EL (cell line): ENCODE measurements around the gene CMTM6.
"Not testable (repeated sequence)": the region's sequence is repeated elsewhere in the genome, so short reads cannot be mapped to it uniquely, and the experiment has no call there.

ENCODE experiments used
- DNase-seq: peaks from one replicate; pipeline ENCODE4 v3.0.0-alpha.2; 2016

CMTM6 gene, protein sequence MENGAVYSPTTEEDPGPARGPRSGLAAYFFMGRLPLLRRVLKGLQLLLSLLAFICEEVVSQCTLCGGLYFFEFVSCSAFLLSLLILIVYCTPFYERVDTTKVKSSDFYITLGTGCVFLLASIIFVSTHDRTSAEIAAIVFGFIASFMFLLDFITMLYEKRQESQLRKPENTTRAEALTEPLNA

DNA sequence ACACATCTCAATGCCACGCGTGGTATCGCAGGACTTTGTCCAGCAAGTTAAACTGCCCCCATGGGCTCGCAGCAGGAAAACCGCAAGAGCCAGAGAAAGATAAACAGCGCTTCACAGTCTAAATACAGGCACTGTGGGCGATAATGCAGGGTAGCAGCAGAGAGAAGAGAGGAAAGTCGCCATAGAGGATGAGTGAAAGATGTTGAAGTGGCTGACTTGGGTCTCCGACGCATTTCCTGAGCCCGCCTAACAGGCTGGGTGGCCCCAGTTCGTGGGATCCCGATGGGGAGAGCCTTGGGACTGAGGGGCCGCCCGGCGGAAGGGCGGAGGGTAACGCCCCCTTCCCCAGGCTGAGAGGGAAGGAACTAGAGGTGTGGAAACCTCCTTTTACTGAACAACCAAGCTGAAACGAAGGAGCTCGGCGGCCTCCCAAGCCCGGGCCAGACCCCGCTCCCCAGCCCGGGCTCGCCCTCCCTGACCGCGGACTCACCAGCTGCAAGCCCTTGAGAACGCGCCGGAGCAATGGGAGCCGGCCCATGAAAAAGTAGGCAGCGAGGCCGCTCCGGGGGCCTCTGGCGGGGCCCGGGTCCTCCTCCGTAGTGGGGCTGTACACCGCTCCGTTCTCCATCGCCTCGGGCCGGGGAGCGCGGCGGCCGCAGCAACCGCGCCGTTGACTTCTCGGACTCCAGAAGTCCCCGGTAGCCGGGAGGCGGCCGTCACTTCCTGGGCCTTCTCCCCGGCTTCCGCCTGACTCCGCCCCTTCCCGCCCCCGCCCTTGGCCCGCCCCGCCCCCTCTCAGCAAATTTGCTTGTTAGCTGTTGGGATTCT, at the start of gene CMTM6:
Gene CMTM6, minus strand, starts transcription at position 735 of the 828 bp plus-strand sequence. Its CDS starts 107 bp downstream, at position 628.
- peak; percentile 82 for DNase-seq

DNA sequence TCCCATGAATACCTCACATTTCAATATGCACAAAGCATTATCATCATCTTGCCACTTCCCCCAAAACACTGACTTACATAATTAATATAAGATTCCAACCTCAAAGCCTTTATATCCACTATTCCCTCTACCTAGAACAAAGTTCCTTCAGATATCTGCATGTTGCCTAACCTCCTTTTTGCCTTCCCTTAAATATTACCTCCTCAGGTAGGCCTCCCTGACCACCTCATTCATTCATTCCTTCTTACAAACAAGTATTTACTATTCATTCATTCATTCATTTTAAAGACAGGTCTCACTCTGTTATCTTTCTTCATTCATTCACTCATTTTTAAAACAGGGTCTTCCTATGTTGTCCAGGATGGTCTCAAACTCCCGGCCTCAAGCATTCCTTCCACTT, 49.4 kb upstream of the CMTM6 start:
- DNase-seq: no peak

DNA sequence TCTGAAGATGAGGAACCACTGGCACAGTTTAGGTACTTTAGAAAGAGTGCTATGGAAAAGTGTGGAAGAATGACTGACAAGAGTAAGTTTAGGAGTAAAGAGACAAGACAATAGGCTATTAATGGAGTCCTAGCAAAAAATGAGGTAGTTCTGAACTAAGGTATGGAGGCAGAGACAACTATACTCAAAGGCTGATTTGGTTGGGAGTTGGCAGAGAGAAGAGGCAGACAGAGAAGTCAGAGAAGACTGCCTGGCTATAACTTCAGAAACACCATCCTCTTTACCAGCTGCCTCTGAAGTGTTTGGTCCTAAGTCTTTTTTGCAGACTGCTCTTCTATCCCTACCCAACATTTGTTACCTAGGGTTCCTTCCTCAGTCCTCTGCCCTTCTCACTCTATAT, 48.8 kb upstream of the CMTM6 start:
- no peak for DNase-seq

DNA sequence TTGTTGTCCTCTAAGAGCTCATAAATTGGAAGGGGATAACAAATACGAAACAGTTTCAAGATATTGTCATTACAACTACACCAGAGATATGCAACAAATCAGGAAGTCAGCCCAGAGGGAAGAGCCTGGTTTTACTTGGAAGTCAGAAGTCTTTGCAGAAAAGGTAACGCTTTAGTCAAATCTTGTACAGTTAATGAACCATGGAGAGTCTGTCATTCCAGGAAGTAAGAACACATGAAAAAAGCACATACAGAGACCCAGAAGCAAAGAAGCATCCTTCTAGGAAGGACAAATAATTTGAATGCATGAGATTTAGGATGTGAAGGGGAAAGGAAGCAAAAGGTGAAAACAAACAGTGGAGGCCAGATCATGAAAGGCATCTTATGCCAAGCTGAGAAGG, 48.4 kb upstream of the CMTM6 start:
- no peak for DNase-seq

DNA sequence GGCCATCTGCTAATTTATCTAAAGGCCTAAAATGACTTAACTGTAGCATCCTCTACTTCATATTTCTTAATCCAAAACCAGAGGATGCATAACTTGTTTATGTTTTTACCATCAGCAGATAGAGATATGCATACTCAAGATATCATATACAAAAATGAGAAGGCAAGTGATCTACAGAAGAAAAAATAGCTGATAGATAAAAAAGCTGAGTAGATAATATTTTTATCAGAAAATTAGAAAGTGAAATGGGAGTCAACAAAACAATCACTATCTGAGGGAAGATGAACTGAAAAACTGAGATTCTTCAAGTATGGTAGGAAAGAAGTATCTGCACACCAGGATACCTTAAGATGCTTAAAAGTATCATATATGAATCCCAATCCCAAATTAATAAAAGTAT, 42.7 kb upstream of the CMTM6 start:
- no peak for DNase-seq

DNA sequence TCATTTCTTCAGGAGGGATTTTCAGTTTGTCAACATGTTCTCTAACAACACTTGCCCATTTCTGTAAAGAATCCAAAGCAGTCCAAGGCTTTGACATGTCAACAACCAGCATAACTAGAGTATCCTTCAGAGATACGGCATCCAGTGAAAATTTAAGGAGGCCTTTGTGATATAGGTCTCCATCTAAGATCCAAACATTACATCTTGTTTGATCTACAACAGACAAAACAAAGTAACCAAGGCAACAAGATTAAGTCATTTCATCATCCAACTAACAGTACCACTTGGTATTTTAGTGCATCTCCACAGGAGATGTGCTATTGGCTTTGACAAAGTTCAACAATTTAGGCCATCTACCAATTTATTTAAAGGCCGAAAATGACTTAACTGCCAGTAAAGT, 42.2 kb upstream of the CMTM6 start:
- no peak for DNase-seq

DNA sequence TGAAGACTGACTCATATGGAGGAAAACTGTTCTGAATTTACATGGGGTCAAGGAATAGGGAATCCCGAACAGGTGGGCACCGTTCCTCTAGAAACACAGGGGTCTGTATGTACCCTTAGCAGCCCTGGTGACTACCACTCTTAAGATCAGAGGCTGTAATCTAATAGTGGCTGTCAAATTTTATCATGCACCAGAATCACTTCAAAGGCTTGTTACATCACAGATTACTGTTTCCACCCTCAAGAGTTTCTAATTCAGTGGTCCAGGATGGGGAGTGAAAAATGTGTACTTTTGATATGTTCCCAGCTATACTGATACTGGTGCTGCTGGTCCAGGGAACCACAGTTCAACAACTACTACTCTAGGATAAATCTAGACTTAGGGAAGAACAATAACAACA, 40.2 kb upstream of the CMTM6 start:
- no peak for DNase-seq

DNA sequence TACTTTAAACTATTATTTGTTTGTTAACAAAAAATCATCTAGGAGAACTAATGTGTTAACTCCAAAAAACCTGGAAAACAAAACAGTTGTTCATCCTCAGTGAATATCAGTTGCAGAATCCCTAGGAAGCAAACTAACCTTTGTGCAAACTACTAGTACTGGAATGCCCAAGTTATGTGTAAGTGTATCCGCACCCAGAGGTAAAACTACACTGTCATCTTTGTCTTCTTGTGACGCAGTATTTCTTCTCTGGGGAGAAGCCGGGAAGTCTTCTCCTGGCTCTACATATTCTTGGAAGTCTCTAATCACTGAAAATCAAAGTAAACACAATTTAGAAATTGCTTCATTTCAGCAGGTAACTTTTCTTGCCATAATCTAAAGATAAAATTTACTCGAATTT, 38.2 kb upstream of the CMTM6 start:
- no peak for DNase-seq

DNA sequence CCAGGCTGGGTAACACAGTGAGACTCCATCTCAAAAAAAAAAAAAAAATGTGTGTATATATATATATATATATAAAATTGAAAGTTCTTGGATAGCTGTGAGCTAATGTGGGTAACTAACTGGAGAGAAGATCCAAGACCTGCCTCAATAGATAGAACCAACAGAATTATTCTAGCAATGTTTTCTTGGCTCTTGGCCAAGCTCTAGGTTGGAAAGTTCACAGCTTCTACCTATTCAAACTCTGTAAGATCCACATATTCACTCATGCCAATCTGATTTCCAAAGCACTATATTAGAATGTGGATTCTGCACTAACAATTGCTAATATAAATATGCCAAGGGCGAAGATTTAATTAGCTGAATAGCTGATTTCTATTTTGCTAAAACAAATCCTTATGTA, 29.8 kb upstream of the CMTM6 start:
- no peak for DNase-seq

DNA sequence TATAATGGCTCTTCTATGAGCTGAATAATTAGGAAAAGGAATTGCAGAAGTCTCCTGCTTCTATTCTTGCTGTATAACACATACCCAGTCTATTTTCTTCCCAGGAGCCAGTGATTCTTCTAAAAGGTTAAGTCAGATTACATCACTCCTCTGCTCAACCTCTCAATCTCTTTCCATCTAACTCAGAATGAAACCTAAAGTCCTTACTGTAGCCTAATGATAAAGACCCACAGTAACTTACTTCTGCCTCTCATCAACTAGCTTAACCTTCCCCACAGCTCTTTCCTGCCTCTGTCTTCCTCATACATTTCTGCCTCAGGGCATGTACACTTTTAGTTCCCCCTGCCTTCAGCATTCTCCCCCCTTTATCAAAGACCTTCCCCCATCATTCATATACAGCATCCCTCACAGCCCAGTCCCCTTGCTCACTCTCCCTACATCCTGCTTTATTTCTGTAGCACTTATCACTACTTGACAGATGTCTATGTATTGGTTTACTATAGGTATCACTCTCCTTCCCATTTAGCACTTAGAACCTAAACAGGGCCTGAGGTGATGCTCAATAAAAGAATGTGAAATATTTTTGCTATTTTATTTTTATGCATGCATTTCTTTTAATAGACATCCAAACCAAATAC, 28.5 kb upstream of the CMTM6 start:
- DNase-seq: peak; percentile 28

DNA sequence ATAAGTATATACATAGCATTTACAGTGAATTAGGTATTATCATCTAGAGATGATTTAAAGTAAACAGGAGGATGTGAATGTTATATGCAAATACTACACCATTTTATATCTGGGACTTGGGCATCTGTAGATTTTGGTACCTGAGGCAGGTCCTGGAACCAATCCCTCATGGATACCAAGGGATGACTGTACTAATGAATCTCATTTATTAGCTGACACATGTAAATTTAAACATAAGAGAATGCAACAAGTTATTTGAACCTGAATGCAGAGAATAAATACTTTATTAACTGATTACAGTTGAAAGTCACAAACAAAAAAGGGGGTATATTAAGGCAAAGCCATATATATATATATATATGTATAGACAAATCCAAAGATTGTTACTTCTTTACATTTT, 23.1 kb upstream of the CMTM6 start:
- no peak for DNase-seq

DNA sequence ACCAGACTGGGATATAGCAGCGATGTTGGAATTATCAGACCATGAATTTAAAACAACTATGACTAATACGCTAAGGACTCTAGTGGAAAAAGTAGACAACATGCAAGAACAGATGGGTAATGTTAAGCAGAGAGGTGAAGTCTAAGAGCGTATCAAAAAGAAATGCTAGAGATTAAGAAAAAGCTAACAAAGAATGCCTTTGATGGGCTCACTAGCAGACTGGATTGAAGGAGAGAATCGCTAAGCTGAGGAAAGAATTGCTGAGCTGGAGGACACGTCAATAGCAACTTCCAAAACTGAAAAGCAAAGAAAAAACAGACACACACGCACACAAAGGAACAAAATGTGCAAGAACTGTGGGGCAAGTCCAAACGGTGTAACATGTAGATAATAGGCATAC, 20.0 kb upstream of the CMTM6 start:
- no peak for DNase-seq

DNA sequence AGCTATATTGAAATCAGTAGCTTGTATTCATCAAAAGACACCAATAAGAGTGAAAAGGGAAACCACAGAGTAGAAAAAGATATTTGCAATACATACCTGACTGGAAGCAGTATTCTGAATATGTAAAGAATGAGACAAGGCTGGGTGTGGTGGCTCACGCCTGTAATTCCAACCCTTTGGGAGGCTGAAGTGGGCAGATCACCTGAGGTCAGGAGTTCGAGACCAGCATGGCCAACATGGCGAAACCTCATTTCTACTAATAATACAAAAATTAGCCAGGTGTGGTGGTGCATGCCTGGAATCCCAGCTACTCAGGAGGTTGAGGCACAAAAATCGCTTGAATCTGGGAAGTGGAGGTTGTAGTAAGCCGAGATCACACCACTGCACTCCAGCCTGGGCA, 16.3 kb upstream of the CMTM6 start:
- DNase-seq: not testable (repeated sequence)

DNA sequence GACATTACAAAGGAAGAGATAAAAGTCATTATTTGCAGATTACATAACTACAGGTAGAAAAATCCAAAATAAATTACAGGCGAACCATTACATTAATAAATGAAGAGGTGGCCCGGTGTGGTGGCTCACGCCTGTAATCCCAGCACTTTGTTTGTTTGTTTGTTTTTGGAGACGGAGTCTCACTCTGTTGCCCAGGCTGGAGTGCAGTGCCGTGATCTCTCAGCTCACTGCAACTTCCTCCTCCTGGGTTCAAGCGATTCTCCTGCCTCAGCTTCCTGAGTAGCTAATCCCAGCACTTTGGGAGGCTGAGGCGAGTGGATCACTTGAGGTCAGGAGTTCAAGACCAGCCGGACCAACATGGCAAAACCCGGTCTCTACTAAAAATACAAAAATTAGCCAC, 14.1 kb upstream of the CMTM6 start:
- not testable (repeated sequence) for DNase-seq

DNA sequence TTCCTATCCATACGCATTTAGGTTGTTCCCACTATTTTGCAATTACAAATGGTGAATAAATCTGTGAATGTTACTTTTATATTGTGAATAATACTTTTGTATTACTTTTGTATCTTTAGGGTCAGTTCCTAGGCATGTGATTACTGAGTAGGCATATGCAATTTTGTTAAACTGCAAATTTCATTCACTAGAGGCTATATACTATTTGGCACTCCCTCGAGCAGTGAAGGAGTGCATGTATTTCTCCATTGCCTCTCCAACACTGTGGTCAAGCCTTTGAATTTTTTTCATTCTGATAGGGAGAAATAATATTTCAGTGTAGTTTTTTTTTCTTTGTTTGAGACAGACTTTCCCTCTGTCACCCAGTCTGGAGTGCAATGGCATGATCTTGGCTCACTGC, 8.4 kb upstream of the CMTM6 start:
- no peak for DNase-seq

DNA sequence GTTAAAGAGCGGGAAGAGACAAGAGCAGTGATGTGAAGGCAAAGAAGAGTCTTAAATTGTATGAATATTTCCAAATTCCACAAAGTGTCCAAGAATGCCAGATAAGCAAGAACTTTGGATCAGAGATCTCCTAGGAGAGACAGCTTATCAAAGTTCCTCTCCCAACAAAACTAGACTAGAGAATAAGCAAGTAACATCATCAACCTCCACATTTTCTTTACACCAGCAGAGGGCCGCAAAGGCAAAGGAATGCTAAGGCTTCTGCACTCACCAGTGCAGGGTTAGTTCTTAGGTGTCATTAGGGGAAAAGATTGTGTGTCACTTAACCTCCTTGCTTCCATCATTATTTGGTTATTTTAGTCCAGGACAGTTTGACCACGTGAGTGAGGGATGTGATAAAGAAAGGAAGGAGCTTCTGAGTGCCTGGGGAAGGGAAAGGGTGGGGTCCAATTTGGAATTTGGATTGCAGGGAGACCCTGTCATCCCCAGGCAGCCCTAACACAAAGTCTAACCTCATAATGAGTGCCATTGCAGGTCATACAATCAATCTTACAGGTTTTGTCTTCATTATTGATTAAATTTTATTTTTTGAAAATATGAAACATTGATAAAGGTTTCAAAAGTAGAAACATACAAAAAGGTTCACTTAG, 7.5 kb upstream of the CMTM6 start:
- DNase-seq: peak; percentile 70

DNA sequence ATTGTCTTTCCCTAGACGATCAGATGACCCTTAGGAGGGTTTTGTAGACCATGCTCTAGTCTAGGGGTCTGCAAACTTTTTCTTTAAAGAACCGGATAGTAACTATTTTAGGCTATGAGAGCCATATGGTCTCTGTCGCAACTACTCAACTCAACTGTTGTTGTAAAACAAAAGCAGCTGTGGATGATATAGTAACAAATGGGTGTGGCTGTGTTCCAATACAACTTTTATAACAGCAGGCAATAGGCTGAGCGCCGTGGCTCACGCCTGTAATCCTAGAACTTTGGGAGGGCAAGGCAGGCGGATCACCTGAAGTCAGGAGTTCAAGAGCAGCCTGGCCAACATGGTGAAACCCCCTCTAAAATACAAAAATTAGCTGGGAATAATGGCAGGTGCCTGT, 6.1 kb upstream of the CMTM6 start:
- no peak for DNase-seq

DNA sequence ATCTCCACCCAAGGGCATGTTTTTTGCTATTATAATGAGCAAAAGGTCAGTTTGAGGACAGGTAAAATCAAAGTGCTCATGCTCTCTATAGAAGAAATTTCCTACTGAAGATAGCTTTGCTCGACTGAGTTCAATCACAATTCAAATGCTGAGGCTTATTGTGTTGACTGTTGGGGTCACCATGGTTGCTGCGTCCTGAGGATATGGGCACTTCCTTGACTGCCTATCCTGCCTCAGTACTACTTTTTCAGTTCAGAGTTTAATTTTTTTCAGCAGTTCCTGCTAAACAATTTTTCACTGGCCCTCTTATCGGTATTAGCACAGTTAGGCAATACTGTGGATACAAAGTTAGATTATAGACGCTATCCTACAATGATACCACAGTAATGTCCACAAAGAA, 3.8 kb upstream of the CMTM6 start:
- DNase-seq: no peak

DNA sequence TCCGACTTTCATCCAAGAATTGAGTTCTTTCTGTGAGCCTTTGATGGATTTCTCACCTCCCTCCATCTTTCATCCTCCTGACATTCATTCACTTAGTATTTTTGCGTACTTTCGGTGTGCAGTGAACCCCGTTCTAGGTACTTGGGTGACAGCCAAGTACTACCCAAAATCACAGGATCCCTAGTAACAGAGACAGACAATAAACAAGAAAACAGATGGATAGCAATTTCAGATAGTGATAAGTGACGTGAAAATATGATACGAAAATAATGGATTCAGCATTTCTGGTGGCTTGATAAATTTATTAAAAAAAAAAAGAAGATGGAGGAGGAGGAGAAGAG, 264 bp upstream of the CMTM6 start:
- no peak for DNase-seq

DNA sequence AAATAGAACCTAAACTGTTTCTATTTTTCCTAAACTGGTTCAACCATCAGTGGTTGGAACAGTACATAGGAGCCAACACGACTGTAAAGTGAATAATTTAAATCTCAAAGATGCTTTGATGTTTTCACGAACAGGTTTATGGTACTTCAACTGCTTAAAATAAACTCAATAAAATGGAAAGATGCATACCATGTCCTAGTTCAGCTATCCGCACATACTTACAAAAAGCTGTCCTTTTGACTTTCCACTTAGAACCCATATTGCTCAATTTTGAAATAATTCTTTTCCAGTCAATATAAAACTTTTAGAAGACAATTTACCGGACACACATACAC, 902 bp downstream of the CMTM6 start:
- no peak for DNase-seq

DNA sequence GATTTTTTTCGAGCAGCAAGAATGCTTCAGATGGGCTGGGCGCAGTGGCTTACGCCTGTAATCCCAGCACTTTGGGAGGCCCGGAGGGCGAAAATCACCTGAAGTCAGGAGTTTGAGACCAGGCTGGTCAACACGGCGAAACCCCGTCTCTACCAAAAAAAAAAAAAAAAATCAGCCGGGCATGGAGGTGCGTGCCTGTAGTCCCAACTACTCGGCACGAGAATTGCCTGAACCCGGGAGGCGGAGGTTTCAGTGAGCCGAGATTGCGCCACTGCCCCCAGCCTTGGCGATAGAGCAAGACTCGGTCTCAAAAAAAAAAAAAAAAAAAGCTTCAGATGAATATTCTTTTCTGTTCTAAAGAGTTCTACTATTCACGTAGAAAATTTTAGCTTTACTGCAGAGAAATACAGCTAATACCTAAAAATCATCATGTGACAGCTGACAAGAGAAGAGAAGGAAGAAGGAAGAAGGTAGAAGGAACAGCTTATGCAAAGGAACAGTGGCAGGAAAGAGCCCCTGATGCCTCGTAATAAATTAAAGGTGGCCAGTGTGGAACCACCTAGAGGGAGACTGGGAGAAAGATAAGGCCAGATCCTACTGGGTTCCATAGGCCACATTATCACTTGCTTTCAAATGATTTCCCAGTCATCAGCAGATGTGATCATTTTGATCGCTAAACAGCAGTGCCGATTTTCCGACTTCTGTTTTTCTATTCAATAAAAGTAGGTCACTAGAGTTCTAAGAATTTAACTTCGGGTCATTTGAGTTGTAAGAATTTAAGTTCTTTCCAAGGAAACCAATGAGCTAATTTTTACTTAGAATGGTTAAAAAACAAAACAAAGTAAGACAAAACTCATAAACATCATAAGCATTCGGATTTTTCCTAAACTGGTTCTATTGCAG, 1.5 kb downstream of the CMTM6 start:
- DNase-seq: no peak

DNA sequence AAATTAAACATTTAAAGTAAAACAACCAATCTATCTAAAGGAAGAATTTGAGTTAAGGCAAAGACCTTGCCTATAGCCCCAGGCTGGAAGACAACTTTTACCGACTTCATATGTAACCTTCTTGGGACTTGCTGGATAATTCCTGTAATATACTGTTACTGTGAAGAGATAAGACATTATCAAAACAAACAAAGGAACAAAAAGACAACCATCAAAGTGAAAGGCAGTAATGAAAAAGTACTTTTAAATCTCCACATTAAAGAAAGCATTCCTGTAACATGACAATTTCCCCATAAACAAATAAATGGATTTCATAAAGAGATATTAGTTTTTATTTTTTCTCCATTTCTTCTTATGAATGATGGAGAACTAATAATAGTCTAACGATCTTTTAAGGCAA, 2.4 kb downstream of the CMTM6 start:
- DNase-seq: no peak

DNA sequence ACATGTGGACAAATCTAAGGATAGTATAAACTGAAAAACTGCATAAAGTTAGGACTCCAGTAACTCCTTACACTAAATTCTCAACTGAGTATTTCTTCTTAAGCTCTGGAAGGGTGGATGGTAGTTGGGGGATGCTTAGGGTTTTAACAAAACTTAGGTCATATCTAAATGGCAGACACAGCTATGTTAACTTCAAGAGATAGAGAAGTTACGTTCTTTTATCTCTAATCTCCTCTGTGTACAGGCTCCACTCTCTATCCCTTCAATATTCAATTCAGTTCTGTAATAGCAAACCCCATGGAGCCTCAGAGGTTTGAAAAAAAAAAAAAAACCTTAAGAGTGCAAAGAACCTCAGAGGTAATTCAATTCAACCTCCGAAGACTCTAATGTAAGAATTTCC, 3.1 kb downstream of the CMTM6 start:
- DNase-seq: no peak
